Fibroblast of lung (primary cell): ENCODE results near the gene GOLPH3.

Experiments used
- CTCF ChIP-seq, 2 donors: IDR thresholded peaks in 1 of 2; conservative IDR thresholded peaks in 1 of 2; 1 replicate in 1 of 2; 2 replicates in 1 of 2; pipeline ENCODE4 v1.5.1; 2011 to 2012; ENCODE audit warnings: low read length in 2 of 2, control low read depth in 1 of 2, inconsistent platforms in 1 of 2, low read depth in 1 of 2, mild to moderate bottlenecking in 1 of 2
- EZH2 ChIP-seq: IDR thresholded peaks from 2 replicates; pipeline ENCODE4 v1.5.1; 2012; ENCODE audit warnings: low read length, control low read depth, mild to moderate bottlenecking; ENCODE audit errors: missing control alignments

- TF ChIP-seq CTCF (conservative IDR thresholded peaks at IDR 0.05 in 1 of 2, IDR thresholded peaks at IDR 0.05 in 1 of 2; ENCODE audit: low read depth in 1 of 2, low read length in 2 of 2) = no peak
- no peak for TF ChIP-seq EZH2
Observed at GRCh38 chr5:32095261-32095671, 78.9 kb downstream of the GOLPH3 start.
